Forelimb muscle (tissue), 1 donor: ENCODE measurements around the gene TSPAN13. TPM values are rescaled to one million over a fixed set of nuclear protein-coding genes. Genes with fewer than 3 reads are reported as not detected.

ENCODE experiments used
- DNase-seq: peaks from one replicate; pipeline ENCODE4 v3.0.0-alpha.2; 2013; ENCODE audit warnings: low read depth
- polyA plus RNA-seq: library from polyadenylated mRNA; unstranded; fragments of 120-200 nt; gene quantifications from one replicate; pipeline ENCODE4 v1.2.1, GENCODE V29; 2013; ENCODE audit not compliant: insufficient read length

TSPAN13 gene
- polyA plus RNA-seq: 56.9 TPM

DNA sequence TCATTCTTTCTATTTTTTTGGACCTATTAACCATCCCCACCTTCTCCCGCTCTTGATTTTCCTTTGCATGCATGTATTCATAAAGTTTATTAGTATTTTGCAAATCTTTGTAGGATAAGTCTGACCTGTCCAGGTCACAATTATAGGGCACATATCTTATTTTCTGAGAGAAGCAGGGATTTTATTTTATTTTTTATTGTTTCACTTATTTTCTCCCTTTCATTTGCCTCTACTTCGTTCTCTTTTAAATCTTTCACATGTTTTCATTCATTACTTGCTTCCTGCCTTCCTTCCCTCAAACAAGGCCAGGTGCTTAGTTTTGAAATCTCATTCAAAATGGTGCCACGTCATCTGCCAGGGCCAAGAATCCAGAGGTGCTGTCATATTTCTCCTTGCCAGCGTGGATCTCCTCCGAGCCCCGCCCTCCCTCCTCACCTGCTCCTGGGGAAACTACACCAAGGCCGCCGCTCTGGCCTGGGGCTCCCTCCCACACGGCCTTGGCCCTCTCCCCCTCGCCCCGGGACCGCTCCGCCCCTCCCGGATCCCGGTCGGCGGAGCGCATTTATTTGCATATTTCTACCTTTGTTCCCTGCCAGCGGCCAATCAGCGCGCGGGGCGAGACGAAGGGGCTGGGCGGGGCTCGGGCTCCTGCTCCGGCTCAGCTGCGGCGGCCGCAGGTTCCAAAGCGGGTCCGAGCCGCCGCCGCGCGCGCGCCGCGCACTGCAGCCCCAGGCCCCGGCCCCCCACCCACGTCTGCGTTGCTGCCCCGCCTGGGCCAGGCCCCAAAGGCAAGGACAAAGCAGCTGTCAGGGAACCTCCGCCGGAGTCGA is at the start of gene TSPAN13:
Gene TSPAN13, plus strand, starts transcription at position 654 of the 830 bp plus-strand sequence. CDS start 213 bp downstream, outside the sequence.
- no peak for DNase-seq

DNA sequence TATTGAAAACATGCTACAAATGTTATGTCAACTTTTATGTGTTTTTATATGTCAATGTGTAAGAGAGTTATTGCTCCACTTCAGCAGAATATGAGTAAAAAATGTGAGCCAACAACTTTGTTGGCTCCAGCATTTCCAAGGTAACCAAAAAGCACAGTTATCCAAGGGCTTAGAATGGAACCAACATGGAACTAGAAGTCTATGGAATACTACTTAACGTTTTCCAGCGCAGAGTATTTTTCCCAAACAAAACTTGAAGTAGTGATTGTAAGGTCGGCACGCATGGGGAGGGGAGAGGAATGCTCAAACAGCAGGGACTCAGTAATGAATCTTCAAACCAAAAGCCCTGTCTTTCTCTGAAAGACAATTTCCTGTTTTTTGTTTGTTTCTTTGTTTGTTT is 45.0 kb upstream of the TSPAN13 start:
- DNase-seq: no peak

DNA sequence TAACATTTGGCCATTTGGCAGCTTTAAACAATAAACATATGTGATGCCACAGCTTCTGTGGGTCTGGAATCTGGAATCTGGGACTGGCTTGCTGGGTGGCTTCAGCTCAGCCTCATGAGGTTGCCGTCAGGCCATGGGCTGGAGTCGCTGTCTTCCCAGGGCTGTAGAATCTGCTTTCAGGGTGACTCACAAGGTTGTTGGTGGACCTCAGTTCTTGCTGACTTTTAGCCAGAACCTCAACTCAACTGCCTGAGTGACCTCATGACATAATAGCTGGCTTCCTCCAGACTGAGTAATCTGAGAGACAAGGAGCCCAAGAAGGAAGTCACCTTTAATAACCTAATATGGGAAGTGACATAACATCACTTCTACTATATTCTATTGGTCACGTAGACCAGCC is 44.6 kb upstream of the TSPAN13 start:
- no peak for DNase-seq

DNA sequence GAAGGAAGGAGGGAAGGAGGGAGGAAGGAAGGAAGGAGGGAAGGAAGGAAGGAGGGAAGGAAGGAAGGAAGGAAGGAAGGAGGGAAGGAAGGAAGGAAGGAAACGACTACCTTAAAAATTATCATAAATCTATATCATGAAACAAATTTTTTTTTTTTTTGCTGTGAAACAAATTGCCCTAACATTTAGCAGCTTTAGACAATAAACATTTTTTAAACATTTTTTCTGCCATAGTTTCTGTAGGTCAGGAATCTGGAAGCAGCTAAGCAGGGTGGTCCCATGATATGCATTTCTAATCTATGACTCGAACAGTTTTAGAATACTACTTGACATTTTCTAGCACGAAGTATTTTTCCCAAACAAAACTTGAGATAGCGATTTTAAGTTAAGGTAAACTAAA is 42.9 kb upstream of the TSPAN13 start:
- no peak for DNase-seq

DNA sequence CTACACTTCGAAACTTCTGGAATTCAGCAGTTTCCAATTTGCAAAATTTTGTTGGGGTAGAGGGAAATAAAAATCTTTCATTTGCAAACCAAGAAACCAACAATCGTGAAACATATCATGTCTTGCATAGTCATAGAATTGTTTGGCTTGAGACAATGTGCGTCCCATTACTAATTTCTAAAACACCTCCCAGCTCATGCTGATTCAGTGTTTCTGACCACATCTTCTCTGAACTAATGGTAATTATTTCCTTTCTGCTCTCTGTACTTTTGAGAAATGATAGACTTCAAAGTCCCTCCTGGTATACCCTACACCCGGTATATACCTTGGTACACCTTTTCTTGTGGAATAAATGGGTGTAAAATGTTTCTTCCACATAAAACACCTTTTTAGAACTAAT is 41.8 kb upstream of the TSPAN13 start:
- no peak for DNase-seq

DNA sequence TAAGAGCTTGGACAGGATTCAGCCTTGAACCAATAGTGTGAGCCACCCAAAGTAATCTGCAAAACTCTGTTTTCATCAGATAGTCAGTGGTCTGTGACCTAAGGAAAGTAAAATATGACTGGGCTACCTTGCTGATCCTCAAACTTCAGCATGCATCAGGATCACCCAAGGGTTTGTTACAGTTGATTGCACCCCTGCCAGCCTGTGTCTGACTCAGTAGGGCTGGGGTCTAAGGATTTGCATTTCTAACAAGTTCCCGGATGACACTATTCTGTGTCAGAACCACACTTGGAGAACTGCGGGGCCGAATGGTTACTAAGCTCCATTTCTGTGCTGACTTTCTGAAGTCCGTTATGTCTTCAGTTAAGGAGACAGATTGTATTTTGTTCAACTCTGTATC is 40.6 kb upstream of the TSPAN13 start:
- no peak for DNase-seq

DNA sequence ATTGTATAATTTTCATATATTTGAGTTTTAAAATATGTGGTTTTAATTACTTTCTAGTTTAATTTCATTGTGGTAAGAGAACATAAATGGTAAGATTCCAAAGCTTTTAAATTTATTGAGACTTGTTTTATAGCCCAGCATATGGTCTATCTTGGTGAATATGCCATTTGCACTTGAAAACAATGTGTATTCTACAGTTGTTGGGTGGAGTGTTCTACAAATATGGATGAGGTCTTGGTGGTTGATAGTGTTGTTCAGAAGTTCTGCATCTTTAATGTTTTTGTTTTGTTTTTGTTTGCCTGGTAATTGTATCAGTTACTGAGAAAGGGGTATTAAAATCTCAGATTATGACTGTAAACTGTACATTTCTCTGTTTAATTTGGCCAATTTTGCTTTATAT is 37.6 kb upstream of the TSPAN13 start:
- DNase-seq: no peak

DNA sequence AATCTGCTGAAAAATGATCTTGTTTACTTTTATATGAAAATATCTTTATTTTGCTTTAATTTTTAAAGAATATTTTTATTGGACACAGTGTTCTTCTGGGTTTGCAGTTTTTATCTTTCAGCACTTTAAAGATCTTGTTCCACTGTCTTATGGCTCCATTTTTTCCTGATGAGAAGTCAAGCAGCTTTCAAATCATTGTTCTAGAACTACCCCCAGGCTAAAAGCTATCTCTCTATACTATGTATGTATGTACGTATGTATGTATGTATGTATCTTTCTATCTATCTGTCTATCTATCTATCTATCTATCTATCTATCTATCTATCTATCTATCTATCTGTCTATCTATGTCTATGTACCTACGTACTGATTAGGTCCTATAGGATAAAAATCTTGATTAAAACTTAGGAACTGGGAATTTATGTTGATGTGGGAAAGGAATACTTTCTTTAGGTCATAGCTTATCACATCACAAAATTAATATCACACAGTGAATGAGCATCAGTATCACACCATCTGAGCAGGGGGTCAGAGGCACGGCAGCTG is 35.4 kb upstream of the TSPAN13 start:
- no peak for DNase-seq

DNA sequence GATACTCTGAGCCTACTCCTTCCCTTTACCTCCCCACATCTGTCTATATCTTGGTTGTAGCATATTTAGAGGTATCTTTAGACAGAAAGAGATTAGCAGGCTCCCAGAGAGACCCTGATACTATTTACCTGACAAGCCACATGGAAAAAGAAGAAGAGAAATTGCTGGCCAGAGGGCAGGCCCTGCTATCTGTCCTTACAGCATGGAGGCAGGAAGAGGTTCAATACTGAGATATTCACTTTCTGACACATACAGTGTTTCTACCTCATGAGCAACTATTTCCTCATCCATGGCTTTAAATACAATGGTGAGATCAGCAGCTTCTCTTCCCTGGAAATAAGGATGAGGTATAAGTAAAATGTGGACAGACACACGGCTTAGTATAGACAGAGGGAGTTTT is 33.9 kb upstream of the TSPAN13 start:
- DNase-seq: no peak

DNA sequence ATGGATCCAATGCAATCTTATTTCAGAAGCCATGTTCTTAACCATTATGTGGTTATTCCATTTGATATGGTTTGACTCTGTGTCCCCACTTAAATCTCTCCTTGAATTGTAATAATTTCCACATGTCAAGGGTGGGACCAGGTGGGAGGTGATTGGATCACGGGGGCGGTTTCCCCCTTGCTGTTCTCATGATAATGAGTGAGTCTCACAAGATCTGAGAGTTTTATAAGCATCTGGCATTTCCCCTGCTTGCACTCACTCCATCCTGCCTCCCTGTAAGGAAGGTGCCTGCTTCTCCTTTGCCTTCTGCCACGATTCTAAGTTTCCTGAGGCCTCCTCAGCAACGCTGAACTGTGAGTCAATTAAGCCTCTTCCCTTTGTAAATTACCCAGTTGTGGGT is 32.0 kb upstream of the TSPAN13 start:
- DNase-seq: no peak

DNA sequence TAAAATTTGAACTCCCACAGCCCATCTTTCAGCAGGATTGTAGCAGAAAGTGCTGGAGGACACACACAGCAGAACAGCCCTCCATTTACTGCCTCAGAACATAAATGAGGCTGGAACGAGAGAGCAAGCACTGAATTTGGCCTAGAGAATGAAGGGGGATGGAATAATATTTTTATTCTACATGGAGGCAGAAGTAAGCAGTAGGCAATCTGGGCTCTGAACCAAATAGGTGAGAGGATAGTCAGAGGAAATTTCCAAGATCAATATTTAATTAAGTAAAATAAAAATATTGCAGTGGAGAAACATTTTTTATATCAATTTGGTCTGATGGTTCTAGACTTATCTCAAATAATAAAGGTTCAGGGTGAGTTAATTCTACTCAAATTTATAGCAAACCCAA is 29.2 kb upstream of the TSPAN13 start:
- no peak for DNase-seq

DNA sequence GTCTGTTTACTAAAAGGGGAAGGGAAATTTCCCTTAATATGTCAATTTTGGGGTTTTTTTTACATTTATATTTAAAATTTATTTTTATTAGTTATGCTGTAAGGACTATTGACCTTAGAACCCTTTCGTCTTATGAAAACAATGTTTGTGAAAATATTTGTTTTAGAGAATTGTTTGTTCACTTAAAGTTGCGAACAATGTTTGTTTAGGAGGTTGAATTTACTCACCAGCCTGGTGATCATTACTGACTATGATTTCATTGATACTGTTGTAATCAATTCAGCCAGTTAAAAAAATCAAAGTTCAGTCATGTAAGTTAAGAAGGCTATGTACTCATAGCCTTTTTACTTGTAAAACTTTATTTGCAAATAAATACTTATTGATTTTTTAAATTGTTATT is 27.4 kb upstream of the TSPAN13 start:
- DNase-seq: no peak

DNA sequence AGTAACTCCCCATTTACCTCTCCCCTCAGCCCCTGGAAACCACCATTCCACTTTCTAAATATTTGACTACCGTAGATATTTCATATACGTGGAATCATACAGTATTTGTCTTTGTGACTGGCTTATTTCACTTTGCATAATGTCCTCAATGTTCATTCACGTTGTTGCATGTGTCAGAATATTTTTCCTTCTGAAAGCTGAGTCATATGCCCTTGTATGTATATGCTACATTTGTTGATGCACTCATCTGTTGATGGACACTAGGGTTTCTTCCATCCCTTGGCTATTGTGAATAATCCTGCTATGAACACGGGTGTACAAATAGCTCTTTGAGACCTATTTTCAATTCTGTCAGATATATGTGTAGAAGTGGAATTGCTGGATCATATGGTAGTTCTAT is 25.8 kb upstream of the TSPAN13 start:
- no peak for DNase-seq

DNA sequence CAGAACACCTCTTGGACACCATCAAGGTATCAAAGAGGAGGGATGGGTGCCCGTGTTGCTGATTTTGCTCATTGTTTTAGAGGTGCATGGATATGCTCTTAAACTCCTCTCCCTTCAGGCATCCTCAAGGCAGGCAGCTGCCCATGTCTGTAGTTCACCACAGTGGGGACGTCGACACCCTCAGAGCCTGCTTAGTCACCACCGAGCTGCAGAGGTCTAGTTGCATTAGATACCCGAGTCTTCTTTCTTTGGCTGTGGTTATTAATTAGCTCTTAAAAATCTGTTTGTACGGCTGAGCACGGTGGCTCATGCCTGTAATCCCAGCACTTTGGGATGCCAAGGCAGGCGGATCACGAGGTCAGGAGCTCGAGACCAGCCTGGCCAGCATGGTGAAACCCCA is 24.7 kb upstream of the TSPAN13 start:
- no peak for DNase-seq

DNA sequence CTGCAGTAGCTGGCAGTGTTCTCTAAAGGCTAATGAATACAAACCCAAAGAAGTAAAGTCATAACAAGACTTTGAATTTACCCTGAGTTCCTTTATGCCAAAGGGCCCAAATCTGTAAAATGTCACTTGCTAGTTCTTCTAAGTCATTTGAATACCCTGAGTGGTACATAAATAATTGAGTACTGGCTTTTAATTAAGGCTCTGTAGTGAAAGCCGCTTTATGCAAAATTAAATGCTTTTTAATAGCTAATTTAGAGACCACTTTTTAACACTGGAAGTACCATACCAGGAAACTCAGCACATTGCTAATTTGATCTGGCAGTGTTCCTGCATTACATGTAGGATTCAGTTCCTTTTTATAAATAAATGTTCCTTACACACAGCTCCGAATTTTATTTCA is 24.0 kb upstream of the TSPAN13 start:
- no peak for DNase-seq

DNA sequence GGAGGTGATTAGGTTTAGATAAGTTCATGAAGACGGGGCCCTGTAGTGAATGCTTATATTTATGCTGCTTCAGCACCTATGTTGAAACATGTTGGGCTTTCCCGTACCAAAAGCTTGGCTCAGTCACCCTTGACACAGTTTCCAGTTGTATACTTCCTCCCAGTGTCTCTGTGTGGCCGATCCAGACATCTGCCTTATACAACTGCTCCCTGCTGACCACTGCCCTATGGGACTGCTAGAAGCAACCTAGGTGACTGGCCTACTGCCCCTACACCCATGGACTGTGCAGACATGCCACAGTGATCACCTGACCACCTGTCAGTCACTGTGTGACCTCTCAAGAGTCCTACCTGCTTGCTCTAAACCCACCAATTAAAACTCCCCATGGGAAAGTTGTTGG is 22.6 kb upstream of the TSPAN13 start:
- DNase-seq: no peak

DNA sequence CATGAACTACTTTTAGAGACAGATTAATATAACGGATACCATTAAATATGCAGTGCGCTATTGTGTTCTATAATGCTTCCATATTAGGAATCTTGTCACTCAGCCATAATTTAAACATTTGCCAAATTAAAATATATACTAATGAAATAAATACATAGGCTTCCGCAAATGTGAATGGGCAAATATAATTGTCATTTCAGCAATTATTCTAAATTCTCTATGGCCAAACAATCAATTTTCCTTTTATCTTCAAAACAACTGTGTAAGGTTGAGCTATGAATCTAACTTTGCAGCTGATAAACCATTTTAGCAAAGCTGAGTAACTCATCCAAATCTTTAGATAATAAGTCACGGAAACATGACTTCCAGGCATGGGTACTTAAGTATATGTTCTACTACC is 20.7 kb upstream of the TSPAN13 start:
- DNase-seq: no peak

DNA sequence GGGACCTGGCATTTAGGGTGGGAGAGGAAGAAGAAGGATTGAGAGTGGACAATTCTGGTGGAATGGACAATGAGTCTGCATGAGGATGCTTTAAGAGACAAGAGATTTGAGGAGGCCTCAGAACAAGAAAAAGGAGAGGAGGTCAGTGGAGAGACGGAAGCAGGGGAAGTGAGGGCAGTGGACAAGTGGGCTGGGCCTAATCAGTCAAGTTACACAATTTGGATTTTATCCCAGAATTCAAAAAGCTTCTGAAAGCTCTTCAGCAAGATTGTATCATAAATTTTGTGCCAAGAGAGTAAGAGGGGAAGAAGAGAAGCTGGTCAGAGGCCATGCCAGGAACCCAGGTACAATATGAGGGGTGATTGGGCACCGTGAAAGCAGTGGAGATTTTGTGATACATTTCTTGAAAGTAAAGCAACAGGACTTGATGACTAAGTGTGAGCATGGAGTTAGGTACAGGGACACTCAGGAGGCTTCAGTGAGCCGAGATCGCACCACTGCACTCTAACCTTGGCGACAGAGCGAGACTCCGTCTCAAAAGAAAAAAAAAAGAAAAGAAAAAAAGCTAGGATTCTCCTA is 19.3 kb upstream of the TSPAN13 start:
- DNase-seq: no peak

DNA sequence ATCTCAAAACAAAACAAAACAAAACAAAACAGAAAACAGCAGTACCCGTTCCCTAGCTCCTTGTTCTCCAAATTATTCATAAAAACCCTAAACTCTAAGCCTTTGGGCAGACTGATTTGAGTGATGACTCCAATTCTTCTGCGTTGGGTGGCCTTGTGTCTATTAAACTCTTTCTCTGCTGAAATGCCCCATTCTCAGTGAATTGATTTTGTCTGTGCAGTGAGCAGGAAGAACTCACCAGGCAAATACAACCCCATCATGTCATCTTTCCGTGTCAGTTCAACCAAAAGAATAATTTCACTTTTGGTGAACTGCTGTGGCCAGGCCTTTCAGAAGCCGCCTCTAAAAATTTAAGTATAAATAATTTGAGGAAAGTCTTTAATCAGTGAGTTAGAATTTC is 18.5 kb upstream of the TSPAN13 start:
- no peak for DNase-seq

DNA sequence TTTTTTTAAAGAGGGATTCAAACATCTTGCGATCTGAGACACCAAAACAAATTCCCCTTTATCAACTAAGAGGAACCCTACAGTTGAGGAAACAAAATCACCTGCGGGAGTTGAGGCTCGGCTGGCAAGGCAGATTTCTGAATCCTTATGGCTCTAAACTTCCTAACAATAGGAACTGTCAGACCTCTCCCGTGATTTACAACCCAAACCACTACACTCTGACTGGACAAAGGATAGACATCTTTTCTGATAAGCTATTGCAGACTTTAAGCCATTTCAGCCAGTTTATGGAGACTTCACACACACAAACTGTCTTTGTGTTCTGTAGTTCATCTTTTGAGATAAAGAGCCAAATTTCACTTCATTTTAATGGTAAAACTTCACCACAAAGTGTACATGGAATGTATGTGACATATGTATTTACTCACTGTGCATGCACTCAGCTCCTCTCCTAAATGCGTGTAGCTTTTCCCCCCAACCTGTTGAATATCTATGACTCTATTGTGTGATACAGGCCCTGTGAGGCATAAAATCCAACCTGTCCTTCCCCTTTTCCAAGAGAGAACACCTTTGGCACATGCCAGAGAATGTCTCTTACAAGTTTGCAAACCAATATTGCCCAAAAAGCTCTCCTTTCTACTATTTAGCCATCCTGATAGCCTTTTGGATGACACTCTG is 15.4 kb upstream of the TSPAN13 start:
- no peak for DNase-seq

DNA sequence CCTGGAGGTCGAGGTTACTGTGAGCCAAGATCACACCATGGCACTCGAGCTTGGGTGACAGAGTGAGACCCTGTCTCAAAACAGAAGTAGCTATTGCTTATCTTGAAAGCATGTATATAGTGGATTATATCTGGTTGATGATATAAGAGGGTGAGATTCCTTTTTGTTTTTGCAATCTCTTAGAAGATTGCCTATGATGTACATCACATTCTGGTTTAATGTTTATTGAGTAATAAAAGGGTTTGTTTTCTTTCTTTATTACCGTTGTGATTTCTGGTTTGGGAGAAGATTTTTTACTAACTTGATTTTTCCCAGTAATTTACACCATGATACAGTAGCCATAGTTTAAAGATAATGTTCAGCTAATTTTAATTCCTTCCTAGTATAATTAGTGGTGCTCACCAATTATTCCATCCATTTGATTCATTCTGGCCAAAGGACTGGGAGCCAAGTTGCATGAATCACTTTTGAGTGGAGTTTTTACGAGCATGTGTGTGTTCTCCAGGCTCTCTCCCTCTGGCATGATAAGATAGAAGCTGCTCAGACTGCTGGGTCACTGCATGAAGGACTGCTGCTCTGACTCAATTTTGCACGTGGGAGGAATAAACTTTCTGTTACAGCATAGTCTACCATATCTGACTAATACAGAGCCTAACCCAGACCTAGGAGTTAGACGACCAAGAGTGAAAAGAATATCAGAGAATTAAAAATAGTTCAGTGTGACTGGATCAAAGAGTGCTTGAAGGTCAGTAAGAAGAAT is 13.5 kb upstream of the TSPAN13 start:
- DNase-seq: no peak

DNA sequence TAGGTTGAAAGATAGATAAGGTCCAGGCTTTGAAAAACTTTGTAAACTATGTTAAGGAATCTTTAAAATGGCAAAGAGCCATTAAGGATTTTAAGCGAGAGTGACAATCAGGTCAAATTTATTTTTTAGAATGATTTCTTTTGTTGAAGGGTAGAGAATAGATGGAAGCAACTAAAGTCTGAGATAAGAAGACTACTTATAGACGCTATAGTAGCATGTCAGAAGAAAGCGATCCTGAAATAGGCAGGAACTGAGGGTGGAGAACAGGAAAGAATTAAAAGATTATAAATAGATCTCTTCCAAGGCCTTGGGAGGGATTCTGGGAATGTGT is 13.0 kb upstream of the TSPAN13 start:
- DNase-seq: no peak
